HepG2 (cell line): ENCODE results near the gene ATP10D. TPM values are rescaled to one million over a fixed set of nuclear protein-coding genes. Genes with fewer than 3 reads are reported as not detected.

Experiments used
- BRD4 ChIP-seq: sonication (generic); formaldehyde crosslinking; IDR thresholded peaks from 2 replicates; pipeline ENCODE4 v1.4.0; 2020; ENCODE audit warnings: missing genetic modification reagents
- CBFB ChIP-seq: sonication (generic); formaldehyde crosslinking; IDR thresholded peaks from 2 replicates; pipeline ENCODE4 v1.4.0; 2020; ENCODE audit warnings: missing genetic modification reagents
- CBX5 ChIP-seq: sonication (generic); formaldehyde crosslinking; IDR thresholded peaks from 2 replicates; pipeline ENCODE4 v1.4.0; 2020; ENCODE audit warnings: missing genetic modification reagents, borderline replicate concordance
- DDIT3 ChIP-seq: sonication (generic); formaldehyde crosslinking; IDR thresholded peaks from 2 replicates; pipeline ENCODE4 v1.4.0; 2020; ENCODE audit warnings: mild to moderate bottlenecking, missing genetic modification reagents
- HOXA7 ChIP-seq: sonication (generic); formaldehyde crosslinking; IDR thresholded peaks from 2 replicates; pipeline ENCODE4 v1.8.1; 2022; ENCODE audit warnings: mild to moderate bottlenecking, missing genetic modification reagents, moderate library complexity
- MAX ChIP-seq: IDR thresholded peaks from 2 replicates; pipeline ENCODE4 v1.6.1; 2012; ENCODE audit warnings: inconsistent platforms
- NFYC ChIP-seq: IDR thresholded peaks from 2 replicates; pipeline ENCODE4 v1.6.1; 2016; ENCODE audit warnings: missing genetic modification reagents, missing compliant biosample characterization
- PAX8 ChIP-seq: sonication (generic); formaldehyde crosslinking; IDR thresholded peaks from 2 replicates; pipeline ENCODE4 v1.8.0; 2022; ENCODE audit warnings: mild to moderate bottlenecking, missing genetic modification reagents, borderline replicate concordance
- SMARCE1 ChIP-seq: fragments of 450-650 bp; IDR thresholded peaks from 2 replicates; pipeline ENCODE4 v1.6.1; 2017; ENCODE audit warnings: borderline replicate concordance
- STAG1 ChIP-seq: sonication (generic); formaldehyde crosslinking; IDR thresholded peaks from 2 replicates; pipeline ENCODE4 v1.4.0; 2020; ENCODE audit warnings: missing genetic modification reagents
- TRIM24 ChIP-seq: sonication (generic); formaldehyde crosslinking; IDR thresholded peaks from 2 replicates; pipeline ENCODE4 v1.8.0; 2022; ENCODE audit warnings: mild to moderate bottlenecking, missing genetic modification reagents
- WIZ ChIP-seq: sonication (generic); formaldehyde crosslinking; IDR thresholded peaks from 2 replicates; pipeline ENCODE4 v1.5.1; 2020; ENCODE audit warnings: mild to moderate bottlenecking, missing genetic modification reagents
- ZBTB20 ChIP-seq: sonication (generic); formaldehyde crosslinking; IDR thresholded peaks from 2 replicates; pipeline ENCODE4 v1.8.1; 2023; ENCODE audit warnings: missing genetic modification reagents, low read depth, mild to moderate bottlenecking, borderline replicate concordance
- ZFP1 ChIP-seq: IDR thresholded peaks from 2 replicates; pipeline ENCODE4 v1.6.1; 2016
- ZNF276 ChIP-seq: sonication (generic); formaldehyde crosslinking; IDR thresholded peaks from 2 replicates; pipeline ENCODE4 v1.4.0; 2020; ENCODE audit warnings: mild to moderate bottlenecking, low read depth, missing genetic modification reagents
- ZNF317 ChIP-seq: sonication (generic); formaldehyde crosslinking; IDR thresholded peaks from 2 replicates; pipeline ENCODE4 v1.5.0; 2020; ENCODE audit warnings: mild to moderate bottlenecking, missing genetic modification reagents
- ZNF335 ChIP-seq: sonication (generic); formaldehyde crosslinking; IDR thresholded peaks from 2 replicates; pipeline ENCODE4 v1.4.0; 2020; ENCODE audit warnings: missing genetic modification reagents
- ZNF383 ChIP-seq: sonication (generic); formaldehyde crosslinking; IDR thresholded peaks from 2 replicates; pipeline ENCODE4 v1.4.0; 2020; ENCODE audit warnings: missing genetic modification reagents, mild to moderate bottlenecking, borderline replicate concordance
- ZNF512B ChIP-seq: sonication (generic); formaldehyde crosslinking; IDR thresholded peaks from 2 replicates; pipeline ENCODE4 v1.5.1; 2020; ENCODE audit warnings: missing genetic modification reagents, mild to moderate bottlenecking, borderline replicate concordance
- ZNF580 ChIP-seq: IDR thresholded peaks from 2 replicates; pipeline ENCODE4 v1.6.1; 2016; ENCODE audit warnings: low read depth, borderline replicate concordance
- ZNF776 ChIP-seq: sonication (generic); formaldehyde crosslinking; IDR thresholded peaks from 2 replicates; pipeline ENCODE4 v1.4.0; 2020; ENCODE audit warnings: mild to moderate bottlenecking, missing genetic modification reagents
- ZNF790 ChIP-seq: sonication (generic); formaldehyde crosslinking; IDR thresholded peaks from 2 replicates; pipeline ENCODE4 v1.8.0; 2022; ENCODE audit warnings: missing genetic modification reagents, mild to moderate bottlenecking, borderline replicate concordance
- ZNF816 ChIP-seq: sonication (generic); formaldehyde crosslinking; IDR thresholded peaks from 2 replicates; pipeline ENCODE4 v1.8.0; 2022; ENCODE audit warnings: missing genetic modification reagents, mild to moderate bottlenecking, borderline replicate concordance
- polyA plus RNA-seq, 8 experiments: library from polyadenylated mRNA; depleted of rRNA in 3 of 8; stranded (reverse) in 7 of 8; unstranded in 1 of 8; fragments of >200 nt; fragmentation: Illumina TruSeq in 4 of 8; extraction: Trizol in 4 of 8; gene quantifications; 2 replicates each; pipeline versions ENCODE4 v1.2.1 to v1.2.3, GENCODE V29; 2011 to 2016; ENCODE audit warnings: low read depth in 4 of 8, missing spikeins in 1 of 8, mixed read lengths in 1 of 8; ENCODE audit not compliant: insufficient read depth in 1 of 8
- total RNA-seq, 5 experiments: library from RNA; depleted of rRNA; stranded (reverse); fragments of >200 nt; fragmentation: Illumina TruSeq; extraction: Trizol; gene quantifications; 2 replicates each; pipeline ENCODE4 v1.2.3, GENCODE V29; 2016; ENCODE audit warnings: low read depth in 1 of 5

Gene ATP10D
- total and polyA plus RNA-seq, 2 of the 13 experiments (the other 11 are each of a cell fraction or from before 2014, with no cell fraction given), result 2.2 to 9.8 TPM

- TF ChIP-seq ZNF512B (CRISPR knock-in tag) (peak; percentile 88; the same call in 1 of the 2 replicates), STAG1 (CRISPR knock-in tag) (no peak), ZNF335 (no peak), WIZ (CRISPR knock-in tag) (no peak), ZNF816 (CRISPR knock-in tag) (no peak), ZNF580 (CRISPR knock-in tag) (peak; percentile 53; the same call in 1 of the 2 replicates), CBFB (no peak), SMARCE1 (no peak), ZNF276 (CRISPR knock-in tag) (no peak), ZNF383 (CRISPR knock-in tag) (no peak), CBX5 (CRISPR knock-in tag) (no peak), TRIM24 (no peak), HOXA7 (CRISPR knock-in tag) (no peak), DDIT3 (no peak), BRD4 (CRISPR knock-in tag) (no peak), ZNF790 (CRISPR knock-in tag) (no peak), ZNF317 (CRISPR knock-in tag) (no peak), ZFP1 (CRISPR knock-in tag) (no peak), NFYC (CRISPR knock-in tag) (peak; percentile 59; the same call in 1 of the 2 replicates), ZBTB20 (CRISPR knock-in tag) (no peak), ZNF776 (CRISPR knock-in tag) (no peak), PAX8 (CRISPR knock-in tag) (no peak), MAX (peak; percentile 47)
Measured at GRCh38 chr4:47485047-47485692, at the start of gene ATP10D (continued).
